T-helper 2 cell (primary cell): Measurements from ENCODE around the gene MLLT1.
"Not testable (repeated sequence)": the region's sequence is repeated elsewhere in the genome, so short reads cannot be mapped to it uniquely, and the experiment has no call there.

Experiments
- DNase-seq, 5 experiments: peaks; one replicate each; pipeline versions ENCODE4 v3.0.0 to v3.0.0-alpha.2; 2012 to 2022
- total RNA-seq, 2 donors: gene quantifications; one replicate each; lab custom pipeline; 2026; lab: John Stamatoyannopoulos, UW

MLLT1 gene, protein sequence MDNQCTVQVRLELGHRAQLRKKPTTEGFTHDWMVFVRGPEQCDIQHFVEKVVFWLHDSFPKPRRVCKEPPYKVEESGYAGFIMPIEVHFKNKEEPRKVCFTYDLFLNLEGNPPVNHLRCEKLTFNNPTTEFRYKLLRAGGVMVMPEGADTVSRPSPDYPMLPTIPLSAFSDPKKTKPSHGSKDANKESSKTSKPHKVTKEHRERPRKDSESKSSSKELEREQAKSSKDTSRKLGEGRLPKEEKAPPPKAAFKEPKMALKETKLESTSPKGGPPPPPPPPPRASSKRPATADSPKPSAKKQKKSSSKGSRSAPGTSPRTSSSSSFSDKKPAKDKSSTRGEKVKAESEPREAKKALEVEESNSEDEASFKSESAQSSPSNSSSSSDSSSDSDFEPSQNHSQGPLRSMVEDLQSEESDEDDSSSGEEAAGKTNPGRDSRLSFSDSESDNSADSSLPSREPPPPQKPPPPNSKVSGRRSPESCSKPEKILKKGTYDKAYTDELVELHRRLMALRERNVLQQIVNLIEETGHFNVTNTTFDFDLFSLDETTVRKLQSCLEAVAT
- total RNA-seq = 20.3 to 26.2 reads per million in 2 donors

- DNase-seq = peak; percentile 87 to 99 (median 92)
Observed at GRCh38 chr19:6279931-6280591, at the start of gene MLLT1. Gene MLLT1 (minus strand): TSS chr19:6279975. CDS start chr19:6279784, 191 bp downstream.

DNA sequence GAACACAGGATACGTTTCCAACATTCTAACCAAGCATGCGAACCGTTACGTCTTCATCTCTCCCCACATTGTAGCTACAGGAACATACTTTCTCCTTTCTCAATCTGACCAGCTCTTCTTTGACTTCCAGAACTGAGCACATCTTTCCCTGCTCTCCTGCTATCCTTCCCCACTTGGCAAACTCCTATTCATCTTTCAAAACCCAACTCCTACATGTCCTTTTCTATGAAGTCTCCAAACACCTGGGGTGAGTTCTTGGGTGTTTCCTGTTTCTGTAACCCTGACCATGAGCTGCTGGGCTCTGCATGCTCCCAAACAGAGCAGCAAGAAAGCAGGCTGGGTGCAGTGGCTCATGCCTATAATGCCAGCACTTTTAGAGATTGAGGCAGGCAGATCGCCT lies 47.0 kb upstream of the MLLT1 start:
- no peak for DNase-seq

GRCh38 chr19:6325614-6326013 lies 45.8 kb upstream of the MLLT1 start:
- DNase-seq = no peak

DNA sequence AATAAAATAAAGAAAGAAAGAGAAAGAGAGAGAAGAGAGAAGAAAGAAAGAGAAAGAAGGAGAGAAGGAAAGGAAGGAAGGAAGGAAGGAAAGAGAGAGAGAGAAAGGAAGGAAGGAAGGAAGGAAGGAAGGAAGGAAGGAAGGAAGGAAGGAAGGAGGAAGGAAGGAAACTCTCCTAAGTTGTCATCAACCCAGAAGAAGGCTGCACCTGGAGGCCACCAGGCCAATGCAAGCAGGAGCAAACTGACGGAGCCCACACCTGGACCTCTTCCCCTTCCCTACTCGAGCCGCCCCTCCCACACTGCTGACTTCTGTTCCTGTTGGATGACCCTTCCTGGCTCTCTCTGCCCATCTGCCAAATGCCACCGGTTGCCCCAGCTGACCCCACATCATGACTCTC lies 45.0 kb upstream of the MLLT1 start:
- no peak for DNase-seq

DNA sequence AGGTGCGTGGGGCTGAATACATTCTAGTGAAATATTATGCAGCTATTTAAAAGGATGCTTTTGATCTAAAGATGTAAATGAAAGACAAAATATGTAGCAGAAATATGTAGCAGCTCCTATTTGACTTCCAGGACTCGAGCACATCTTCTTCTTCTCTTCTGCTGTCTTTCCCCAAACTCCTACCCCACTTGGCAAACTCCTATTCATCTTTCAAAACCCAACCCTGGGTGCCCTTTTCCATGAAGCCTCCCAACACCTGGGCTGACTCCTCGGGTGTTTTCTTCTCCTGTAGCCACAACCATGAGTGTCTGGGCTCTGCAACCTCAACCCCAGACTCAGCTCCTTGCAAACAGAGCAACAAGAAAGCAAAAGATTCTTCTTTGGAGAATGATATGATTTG lies 42.5 kb upstream of the MLLT1 start:
- no peak for DNase-seq

GRCh38 chr19:6319376-6319775 lies 39.6 kb upstream of the MLLT1 start:
- DNase-seq = no peak

- DNase-seq = peak in 1 of 5 experiments; percentile 12
Observed at GRCh38 chr19:6318772-6319171, 39.0 kb upstream of the MLLT1 start.

GRCh38 chr19:6315646-6316045 lies 35.9 kb upstream of the MLLT1 start:
- DNase-seq = not testable (repeated sequence)

DNA sequence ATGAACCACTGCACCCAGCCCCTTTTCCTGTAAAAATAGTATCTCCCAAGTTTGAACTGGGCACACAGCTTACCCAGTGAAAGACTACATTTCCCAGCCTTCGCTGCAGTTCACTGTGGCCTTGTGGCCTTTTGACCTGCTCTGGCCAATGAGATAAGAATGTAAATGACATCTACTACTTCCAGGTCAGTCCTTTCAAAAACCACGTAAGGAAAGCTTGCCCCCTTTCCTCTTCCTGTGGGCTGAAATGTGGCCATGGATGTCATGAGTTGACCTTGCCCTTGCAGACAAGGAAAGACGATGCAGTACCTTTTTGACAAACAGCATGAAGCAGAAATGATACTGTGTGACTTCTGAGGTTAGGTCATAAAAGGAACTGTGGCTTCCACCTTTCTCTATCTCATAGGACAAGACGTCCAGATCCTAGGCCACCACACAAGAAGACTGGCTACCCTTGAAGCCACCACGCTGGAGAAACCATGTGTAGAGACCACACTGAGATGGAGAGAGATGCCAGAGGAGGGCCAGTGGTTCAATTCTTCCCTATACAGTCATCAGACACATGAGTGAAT lies 33.7 kb upstream of the MLLT1 start:
- no peak for DNase-seq

DNA sequence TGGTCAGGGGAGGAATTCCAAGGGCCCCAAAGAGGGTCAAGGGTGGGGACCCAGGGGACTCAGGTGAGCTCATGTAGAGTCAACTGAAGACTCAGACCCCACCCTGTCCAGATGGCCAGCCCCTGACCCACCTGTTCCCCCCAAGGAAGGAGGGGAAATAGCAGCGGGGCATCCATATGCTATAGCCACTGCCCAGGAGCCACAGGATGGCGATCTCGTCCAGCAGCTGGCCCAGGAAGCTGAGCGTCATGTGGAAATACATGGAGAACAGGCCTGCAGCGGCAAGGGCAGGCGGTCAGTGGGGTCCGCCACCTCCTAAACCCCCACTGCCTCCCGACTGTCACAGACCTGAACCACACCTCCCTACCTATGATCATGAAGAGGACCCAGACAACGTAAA lies 32.2 kb upstream of the MLLT1 start:
- DNase-seq = no peak

DNA sequence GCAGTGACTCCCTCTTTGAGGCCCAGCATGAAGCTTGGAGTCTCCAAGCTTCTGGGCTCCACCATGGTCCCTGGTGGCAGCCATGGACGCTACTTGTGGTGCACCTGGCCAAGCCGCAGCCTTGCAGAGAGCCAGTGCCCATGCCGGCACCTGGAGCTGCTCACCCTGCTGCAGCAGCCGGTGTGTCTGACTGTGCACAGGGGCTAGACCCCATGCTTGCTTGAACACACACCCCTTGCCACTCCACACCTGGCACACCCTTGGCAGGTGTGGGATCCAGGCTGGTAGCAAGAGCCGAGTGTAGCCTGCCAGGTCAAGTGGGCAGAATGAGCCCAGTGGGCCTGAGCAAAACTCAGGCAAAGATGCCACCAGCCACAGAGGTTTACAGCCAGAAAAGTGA lies 18.6 kb upstream of the MLLT1 start:
- no peak for DNase-seq

DNA sequence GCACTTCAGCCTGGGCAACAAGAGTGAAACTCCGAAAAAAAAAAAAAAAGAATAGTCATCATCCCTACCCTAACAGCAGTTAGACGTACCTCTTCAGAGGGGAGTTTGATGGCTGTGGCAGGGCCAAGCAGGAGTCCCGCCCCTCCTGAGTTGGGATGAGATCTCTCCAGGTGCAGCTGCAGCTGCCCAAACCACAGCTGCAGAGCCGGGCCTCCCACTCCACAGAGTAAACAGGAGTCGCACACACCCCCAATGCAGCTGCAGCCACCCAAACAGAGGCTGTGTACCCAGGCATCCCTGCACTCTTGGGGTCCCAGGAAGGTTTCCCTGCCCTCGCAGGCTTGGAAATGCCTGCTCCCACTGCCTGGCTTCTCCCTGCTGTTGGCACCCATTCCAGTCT lies 17.4 kb upstream of the MLLT1 start:
- no peak for DNase-seq

- DNase-seq = no peak
Observed at GRCh38 chr19:6292006-6292405, 12.2 kb upstream of the MLLT1 start.

DNA sequence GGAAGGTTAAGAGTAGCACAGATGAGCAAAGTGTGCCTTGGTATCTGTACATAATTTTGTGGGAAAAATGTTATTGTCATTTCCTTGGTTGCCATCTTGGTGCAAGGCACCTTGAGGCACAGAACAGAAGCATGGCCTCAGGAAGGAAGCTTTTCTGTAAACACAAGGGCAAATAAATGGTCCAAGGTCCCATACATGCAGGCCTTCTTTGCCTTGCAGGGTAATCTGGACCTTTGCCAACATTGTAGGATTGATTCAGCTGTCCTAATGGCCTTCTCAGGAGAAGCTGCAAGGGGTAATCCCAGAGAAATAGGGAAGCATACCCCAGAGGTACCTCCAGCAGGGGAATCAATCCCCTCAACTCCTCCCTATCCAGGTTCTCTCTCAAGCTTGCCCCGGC lies 9.0 kb upstream of the MLLT1 start:
- DNase-seq = no peak

DNA sequence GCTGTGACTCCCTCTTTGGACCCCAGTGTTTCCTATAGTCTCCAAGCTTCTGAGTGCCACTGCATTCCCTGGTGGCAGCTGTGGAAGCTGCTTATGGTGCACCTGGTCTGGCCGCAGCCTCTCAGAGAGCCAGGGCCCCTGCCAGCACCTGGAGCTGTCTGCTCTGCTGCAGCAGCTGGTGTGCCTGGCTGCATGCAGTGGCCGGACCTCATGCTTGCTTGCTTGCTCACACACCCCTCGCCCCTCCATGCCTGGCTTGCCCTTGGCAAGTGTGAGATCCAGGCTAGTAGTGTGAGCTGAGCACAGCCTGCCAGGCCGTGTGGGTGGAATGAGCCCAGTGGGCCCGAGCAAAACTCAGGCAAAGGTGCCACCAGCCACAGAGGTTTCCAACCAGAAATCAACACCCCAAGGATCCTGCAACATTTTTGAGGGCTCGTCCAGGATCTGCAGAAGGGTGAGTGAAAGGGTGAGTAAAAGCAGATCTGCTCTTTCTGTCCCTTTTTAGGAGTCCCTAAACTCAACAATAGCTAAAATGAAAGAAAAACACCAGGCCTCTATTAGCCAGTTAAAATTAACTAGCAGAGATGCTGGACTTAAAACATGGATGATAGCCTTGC lies 7.6 kb upstream of the MLLT1 start:
- DNase-seq = no peak

DNA sequence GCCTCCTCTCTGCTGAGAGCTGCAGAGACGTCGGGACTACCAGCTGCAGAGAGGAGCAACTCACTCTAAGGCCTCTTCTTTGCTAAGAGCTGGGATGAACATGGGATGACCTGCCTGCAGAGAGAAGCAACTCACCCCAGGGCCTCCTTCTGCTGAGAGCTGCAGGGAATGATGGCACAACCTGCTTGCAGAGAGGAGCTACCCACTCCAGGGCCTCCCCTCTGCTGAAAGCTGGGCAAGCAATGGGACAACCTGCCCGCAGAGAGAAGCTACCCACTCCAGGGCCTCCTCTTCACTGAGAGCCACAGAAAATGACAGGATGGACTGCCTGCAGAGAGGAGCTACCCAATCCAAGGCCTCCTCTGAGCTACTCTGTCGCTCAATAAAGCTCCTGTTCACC lies 6.9 kb upstream of the MLLT1 start:
- DNase-seq = no peak

DNA sequence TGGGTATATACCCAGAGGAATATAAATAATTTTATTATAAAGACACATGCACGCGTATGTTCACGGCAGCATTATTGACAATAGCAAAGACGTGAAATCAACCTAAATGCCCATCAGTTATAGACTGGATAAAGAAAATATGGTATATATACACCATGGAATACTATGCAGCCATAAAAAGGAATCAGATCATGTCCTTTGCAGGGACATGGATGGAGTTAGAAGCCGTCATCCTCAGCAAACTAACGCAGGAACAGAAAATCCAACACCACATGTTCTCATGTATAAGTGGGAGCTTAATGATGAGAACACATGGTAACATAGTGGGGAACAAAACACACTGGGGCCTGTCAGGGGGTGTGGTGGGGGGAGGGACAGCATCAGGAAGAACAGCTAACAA lies 2.6 kb upstream of the MLLT1 start:
- not testable (repeated sequence) for DNase-seq

- DNase-seq = no peak
Observed at GRCh38 chr19:6279620-6279930, 200 bp downstream of the MLLT1 start.

GRCh38 chr19:6278740-6279619 lies 795 bp downstream of the MLLT1 start:
- no peak for DNase-seq

- DNase-seq = no peak
Observed at GRCh38 chr19:6278051-6278450, 1.7 kb downstream of the MLLT1 start.

- no peak for DNase-seq
Observed at GRCh38 chr19:6276447-6276846, 3.3 kb downstream of the MLLT1 start.

- no peak for DNase-seq
Observed at GRCh38 chr19:6275170-6275744, 4.5 kb downstream of the MLLT1 start.
